ENCODE results near the gene GRIN2C. TPM values are rescaled to one million over a fixed set of nuclear protein-coding genes. Genes with fewer than 3 reads are reported as not detected.

The GRIN2C gene
- polyA plus RNA-seq, 4 donors, result 0.28 to 0.37 TPM; not detected in 2

GRCh38 chr17:74875977-74876593 lies 16.4 kb upstream of the GRIN2C start:
- WGBS, 3 donors, result 66 to 77% (median 77%) methylated on average over 6 of the region's 6 CpGs
- H3K9me3 ChIP-seq (ENCODE audit: control insufficient read depth in 2 of 2, insufficient read depth in 1 of 2, low read depth in 1 of 2, low read length in 1 of 2), result no peaks in the 10 kb centered on the region
- H3K27ac ChIP-seq (ENCODE audit: low read depth in 1 of 3, low read length in 2 of 3), result no peak overlapping the region
- no peak overlapping the region for H3K4me3 ChIP-seq (ENCODE audit: low read depth in 1 of 3, low read length in 3 of 3)
- FAIRE-seq (no peak), DNase-seq (no peak)
- no peaks in the 10 kb centered on the region for H3K36me3 ChIP-seq (ENCODE audit: control insufficient read depth in 3 of 3, insufficient read depth in 2 of 3, low read depth in 1 of 3, low read length in 3 of 3)
- no peaks in the 10 kb centered on the region for H3K27me3 ChIP-seq (ENCODE audit: control insufficient read depth in 3 of 3, insufficient read depth in 3 of 3, low read length in 3 of 3)
- peaks cover 0 to 29% (median 3%) of the 10 kb centered on the region in 3 donors for H3K4me1 ChIP-seq (ENCODE audit: control insufficient read depth in 3 of 3, insufficient read depth in 2 of 3, low read depth in 1 of 3, low read length in 2 of 3)

GRCh38 chr17:74875155-74875976 lies 15.7 kb upstream of the GRIN2C start:
- WGBS, 3 donors, result 51 to 53% (median 52%) methylated on average over 5 of the region's 5 CpGs
- DNase-seq (no peak), FAIRE-seq (no peak)
- Histone ChIP-seq H3K27ac (ENCODE audit: low read depth in 1 of 3, low read length in 2 of 3) (no peak overlapping the region), H3K27me3 (ENCODE audit: control insufficient read depth in 3 of 3, insufficient read depth in 3 of 3, low read length in 3 of 3) (no peaks in the 10 kb centered on the region), H3K36me3 (ENCODE audit: control insufficient read depth in 3 of 3, insufficient read depth in 2 of 3, low read depth in 1 of 3, low read length in 3 of 3) (no peaks in the 10 kb centered on the region), H3K4me3 (ENCODE audit: low read depth in 1 of 3, low read length in 3 of 3) (no peak overlapping the region), H3K9me3 (ENCODE audit: control insufficient read depth in 2 of 2, insufficient read depth in 1 of 2, low read depth in 1 of 2, low read length in 1 of 2) (no peaks in the 10 kb centered on the region), H3K4me1 (ENCODE audit: control insufficient read depth in 3 of 3, insufficient read depth in 2 of 3, low read depth in 1 of 3, low read length in 2 of 3) (peaks cover 0 to 29% (median 3%) of the 10 kb centered on the region in 3 donors)

DNA sequence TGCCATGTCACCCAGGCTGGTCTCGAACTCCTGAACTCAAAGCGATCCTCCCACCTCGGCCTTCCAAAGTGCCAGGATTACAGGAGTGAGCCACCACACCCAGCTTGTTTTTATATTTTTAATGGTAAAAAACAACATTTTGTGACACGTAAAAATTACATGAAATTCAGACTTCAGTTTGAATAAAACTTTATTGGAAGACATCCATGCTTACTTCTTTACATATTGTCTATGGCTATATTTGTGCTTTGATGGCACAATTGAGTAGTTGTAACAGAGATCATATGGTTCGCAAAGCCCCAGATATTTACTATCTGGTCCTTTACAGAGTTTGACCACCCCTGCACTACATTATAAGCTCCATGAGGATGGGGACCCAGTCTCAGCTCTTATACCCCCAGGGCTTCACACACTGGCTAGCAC lies 14.9 kb upstream of the GRIN2C start:
- no peaks in the 10 kb centered on the region for H3K9me3 ChIP-seq (ENCODE audit: control insufficient read depth in 2 of 2, insufficient read depth in 1 of 2, low read depth in 1 of 2, low read length in 1 of 2)
- peaks cover 0 to 29% (median 3%) of the 10 kb centered on the region in 3 donors for H3K4me1 ChIP-seq (ENCODE audit: control insufficient read depth in 3 of 3, insufficient read depth in 2 of 3, low read depth in 1 of 3, low read length in 2 of 3)
- FAIRE-seq (no peak), DNase-seq (no peak)
- no peak overlapping the region for H3K4me3 ChIP-seq (ENCODE audit: low read depth in 1 of 3, low read length in 3 of 3)
- H3K27ac ChIP-seq (ENCODE audit: low read depth in 1 of 3, low read length in 2 of 3), result no peak overlapping the region
- WGBS, 3 donors, result 96 to 98% (median 98%) methylated on average over 5 of the region's 5 CpGs
- no peaks in the 10 kb centered on the region for H3K36me3 ChIP-seq (ENCODE audit: control insufficient read depth in 3 of 3, insufficient read depth in 2 of 3, low read depth in 1 of 3, low read length in 3 of 3)
- H3K27me3 ChIP-seq (ENCODE audit: control insufficient read depth in 3 of 3, insufficient read depth in 3 of 3, low read length in 3 of 3), result no peaks in the 10 kb centered on the region

DNA sequence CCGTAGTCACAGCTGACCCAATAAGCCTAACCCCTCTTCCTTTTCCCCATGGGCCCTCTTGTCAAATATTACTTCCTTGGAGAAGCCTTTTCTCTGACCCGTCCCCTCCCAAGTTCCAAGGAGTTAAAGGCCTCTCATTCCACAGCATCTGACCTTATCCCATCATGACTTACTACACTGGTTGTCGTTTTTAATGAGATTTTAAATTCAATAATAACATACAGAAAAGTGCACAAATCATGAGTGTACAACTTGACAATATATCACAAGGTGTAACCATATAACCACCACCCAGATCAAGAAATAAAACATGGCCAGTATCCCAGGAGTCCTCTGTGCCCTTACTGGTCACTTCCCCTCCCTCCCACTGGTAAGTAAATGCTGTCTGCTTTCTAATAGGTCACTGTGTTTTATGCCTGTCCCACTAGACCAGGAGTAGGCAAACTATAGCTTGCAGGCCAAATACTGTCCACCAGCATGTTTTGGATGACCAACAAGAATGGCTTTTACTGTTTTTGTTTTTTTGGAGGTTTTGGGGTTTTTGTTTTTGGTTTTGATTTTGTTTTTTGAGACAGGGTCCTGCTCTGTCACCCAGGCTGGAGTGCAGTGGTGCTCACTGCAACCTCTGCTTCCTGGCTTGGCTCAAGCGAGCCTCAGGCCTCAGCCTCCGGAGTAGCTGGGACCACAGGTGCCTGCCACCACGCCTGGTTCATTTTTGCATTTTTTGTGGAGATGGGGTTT lies 14.4 kb upstream of the GRIN2C start:
- 57 to 63% (median 59%) methylated on average over 6 of the region's 6 CpGs for WGBS, 3 donors
- no peak for FAIRE-seq
- H3K27me3 ChIP-seq (ENCODE audit: control insufficient read depth in 3 of 3, insufficient read depth in 3 of 3, low read length in 3 of 3), result no peaks in the 10 kb centered on the region

DNA sequence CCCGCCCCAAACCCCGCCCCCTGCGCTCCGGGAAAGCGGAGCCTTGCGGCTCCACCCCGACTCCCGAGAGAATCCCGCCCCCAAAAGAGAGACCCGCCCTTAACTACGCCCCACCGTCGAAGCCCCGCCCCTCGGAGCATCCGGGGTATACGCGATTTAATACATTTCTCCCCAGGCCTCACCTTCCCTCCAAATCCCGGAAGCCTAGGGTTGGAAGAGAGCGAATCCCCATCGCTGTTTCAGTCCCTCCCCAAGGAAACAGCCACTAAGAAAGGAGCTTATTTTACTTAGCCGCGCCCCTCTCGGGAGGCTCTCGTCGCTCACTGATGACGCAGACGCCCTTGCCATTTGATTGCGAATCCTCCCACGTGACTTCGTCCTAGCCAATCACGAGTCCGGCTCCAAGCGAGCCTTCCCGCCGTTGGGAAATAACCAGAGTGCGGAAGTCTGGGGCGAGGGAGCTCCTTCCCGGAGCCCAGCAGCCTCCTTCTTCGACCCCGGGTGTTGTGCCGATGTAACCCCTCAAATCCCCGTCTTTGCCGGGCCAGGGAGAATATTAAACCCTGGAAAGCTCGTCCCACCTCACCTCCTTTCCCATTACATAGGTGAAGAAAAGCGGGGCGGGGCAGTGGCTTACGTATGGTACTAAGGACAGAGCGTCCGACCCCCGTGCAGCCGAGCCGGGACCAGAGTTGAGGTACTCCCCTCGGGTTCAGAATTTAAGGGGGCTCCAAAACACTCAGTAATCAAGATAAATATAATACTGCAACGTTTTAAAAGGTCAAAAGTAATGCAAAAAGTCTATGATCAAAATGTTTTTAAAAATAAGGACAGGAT lies 13.6 kb upstream of the GRIN2C start:
- H3K9me3 ChIP-seq (ENCODE audit: control insufficient read depth in 2 of 2, insufficient read depth in 1 of 2, low read depth in 1 of 2, low read length in 1 of 2), result no peaks in the 10 kb centered on the region
- peak overlapping the region; percentile 56 to 66 (median 56) for H3K4me3 ChIP-seq (ENCODE audit: low read depth in 1 of 3, low read length in 3 of 3)
- FAIRE-seq, result no peak
- peaks cover 0 to 24% (median 3%) of the 10 kb centered on the region in 3 donors for H3K4me1 ChIP-seq (ENCODE audit: control insufficient read depth in 3 of 3, insufficient read depth in 2 of 3, low read depth in 1 of 3, low read length in 2 of 3)
- H3K27ac ChIP-seq (ENCODE audit: low read depth in 1 of 3, low read length in 2 of 3), result peak overlapping the region; percentile 66 to 90 (median 72)
- WGBS, 3 donors, result 0 to 1% (median 0%) methylated on average over 54 to 55 of the region's 55 CpGs
- H3K36me3 ChIP-seq (ENCODE audit: control insufficient read depth in 3 of 3, insufficient read depth in 2 of 3, low read depth in 1 of 3, low read length in 3 of 3), result no peaks in the 10 kb centered on the region
- DNase-seq, result peak; percentile 100
- H3K27me3 ChIP-seq (ENCODE audit: control insufficient read depth in 3 of 3, insufficient read depth in 3 of 3, low read length in 3 of 3), result no peaks in the 10 kb centered on the region

More for the DNA sequence above, 14.4 kb upstream of the GRIN2C start:
- Histone ChIP-seq H3K4me1 (ENCODE audit: control insufficient read depth in 3 of 3, insufficient read depth in 2 of 3, low read depth in 1 of 3, low read length in 2 of 3) (peaks cover 0 to 29% (median 3%) of the 10 kb centered on the region in 3 donors), H3K9me3 (ENCODE audit: control insufficient read depth in 2 of 2, insufficient read depth in 1 of 2, low read depth in 1 of 2, low read length in 1 of 2) (no peaks in the 10 kb centered on the region), H3K4me3 (ENCODE audit: low read depth in 1 of 3, low read length in 3 of 3) (peak overlapping the region; percentile 8 to 66 (median 56)), H3K27ac (ENCODE audit: low read depth in 1 of 3, low read length in 2 of 3) (peak overlapping the region; percentile 66 to 90 (median 72)), H3K36me3 (ENCODE audit: control insufficient read depth in 3 of 3, insufficient read depth in 2 of 3, low read depth in 1 of 3, low read length in 3 of 3) (no peaks in the 10 kb centered on the region)
- DNase-seq, result no peak

- Histone ChIP-seq H3K9me3 (ENCODE audit: control insufficient read depth in 2 of 2, insufficient read depth in 1 of 2, low read depth in 1 of 2, low read length in 1 of 2) (no peaks in the 10 kb centered on the region), H3K36me3 (ENCODE audit: control insufficient read depth in 3 of 3, insufficient read depth in 2 of 3, low read depth in 1 of 3, low read length in 3 of 3) (no peaks in the 10 kb centered on the region), H3K4me3 (ENCODE audit: low read depth in 1 of 3, low read length in 3 of 3) (peak within 1 kb of the TSS; percentile 56 to 66 (median 56)), H3K27ac (ENCODE audit: low read depth in 1 of 3, low read length in 2 of 3) (peak within 1 kb of the TSS; percentile 66 to 90 (median 72)), H3K4me1 (ENCODE audit: control insufficient read depth in 3 of 3, insufficient read depth in 2 of 3, low read depth in 1 of 3, low read length in 2 of 3) (peaks cover 0 to 16% (median 3%) of the 10 kb centered on the region in 3 donors), H3K27me3 (ENCODE audit: control insufficient read depth in 3 of 3, insufficient read depth in 3 of 3, low read length in 3 of 3) (no peaks in the 10 kb centered on the region)
- WGBS, 3 donors, result 4 to 6% (median 4%) methylated on average over 36 to 38 of the region's 38 CpGs
- FAIRE-seq, result no peak
- no peak for DNase-seq
Measured at GRCh38 chr17:74872313-74873036, 12.8 kb upstream of the GRIN2C start, which contains the start of gene FDXR. Gene FDXR (minus strand): TSS chr17:74872994. CDS start chr17:74872944, 50 bp downstream.

DNA sequence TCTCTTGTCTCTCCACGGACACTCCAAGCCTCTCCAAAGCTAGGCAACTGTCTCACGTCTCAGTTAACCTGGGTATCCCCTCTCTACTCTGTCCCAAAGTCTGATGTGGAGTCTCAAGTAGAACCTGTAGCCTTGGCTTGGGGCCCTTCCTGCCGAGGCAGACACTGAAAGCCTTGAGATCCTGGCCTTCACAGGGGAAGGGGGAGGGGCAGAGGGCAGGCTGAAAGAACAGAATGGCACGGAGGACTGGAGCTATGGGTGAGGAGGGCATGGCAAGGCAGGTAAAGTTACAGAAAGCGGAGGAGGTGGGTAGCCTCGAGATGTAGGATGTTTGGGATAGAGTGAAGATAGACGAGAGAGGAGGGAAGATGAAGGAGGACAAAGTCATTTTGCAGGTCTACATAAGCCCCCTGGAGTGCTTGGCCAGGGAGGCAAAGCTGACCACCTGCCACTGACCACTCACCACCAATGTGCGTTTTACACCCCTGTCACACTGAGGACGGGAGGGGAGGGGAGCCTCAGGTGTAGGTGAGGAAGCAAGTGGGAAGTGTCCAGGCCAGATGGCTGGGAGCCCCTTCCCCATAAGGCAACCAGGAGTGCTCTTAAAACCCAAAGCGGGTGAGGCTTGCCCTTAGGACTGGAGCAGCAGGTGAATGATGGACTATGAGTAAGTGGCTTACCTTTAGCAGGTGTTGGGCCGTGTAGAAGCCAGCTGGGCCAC lies 11.8 kb upstream of the GRIN2C start:
- DNase-seq, result no peak
- Histone ChIP-seq H3K4me1 (ENCODE audit: control insufficient read depth in 3 of 3, insufficient read depth in 2 of 3, low read depth in 1 of 3, low read length in 2 of 3) (peaks cover 0 to 15% (median 3%) of the 10 kb centered on the region in 3 donors), H3K9me3 (ENCODE audit: control insufficient read depth in 2 of 2, insufficient read depth in 1 of 2, low read depth in 1 of 2, low read length in 1 of 2) (no peaks in the 10 kb centered on the region), H3K27ac (ENCODE audit: low read depth in 1 of 3, low read length in 2 of 3) (no peak overlapping the region), H3K4me3 (ENCODE audit: low read depth in 1 of 3, low read length in 3 of 3) (no peak overlapping the region), H3K27me3 (ENCODE audit: control insufficient read depth in 3 of 3, insufficient read depth in 3 of 3, low read length in 3 of 3) (no peaks in the 10 kb centered on the region), H3K36me3 (ENCODE audit: control insufficient read depth in 3 of 3, insufficient read depth in 2 of 3, low read depth in 1 of 3, low read length in 3 of 3) (no peaks in the 10 kb centered on the region)
- no peak for FAIRE-seq
- WGBS, 3 donors, result 75 to 81% (median 80%) methylated on average over 11 of the region's 11 CpGs

All from small intestine (tissue), 7 donors.